T-helper 2 cell treated with Interferon-gamma antibody and Interleukin-4, amounts not matched to agents 100 ng/mL and 5 ng/mL, for 36 hours (primary cell): ENCODE results near the gene USP19. TPM values are rescaled to one million over a fixed set of nuclear protein-coding genes. Genes with fewer than 3 reads are reported as not detected.

Experiments used
- intact Hi-C: fragments of 100-400 bp; cut with micrococcal nuclease; formaldehyde crosslinking; loops from one replicate; pipeline ENCODE4 v1.15.1; 2023
- total RNA-seq: library from RNA; stranded (reverse); gene quantifications from 2 replicates; pipeline ENCODE4 v1.2.3, GENCODE V29; 2022

Gene USP19
- total RNA-seq, 1 donor from 2014 or later = 61.2 TPM

DNA sequence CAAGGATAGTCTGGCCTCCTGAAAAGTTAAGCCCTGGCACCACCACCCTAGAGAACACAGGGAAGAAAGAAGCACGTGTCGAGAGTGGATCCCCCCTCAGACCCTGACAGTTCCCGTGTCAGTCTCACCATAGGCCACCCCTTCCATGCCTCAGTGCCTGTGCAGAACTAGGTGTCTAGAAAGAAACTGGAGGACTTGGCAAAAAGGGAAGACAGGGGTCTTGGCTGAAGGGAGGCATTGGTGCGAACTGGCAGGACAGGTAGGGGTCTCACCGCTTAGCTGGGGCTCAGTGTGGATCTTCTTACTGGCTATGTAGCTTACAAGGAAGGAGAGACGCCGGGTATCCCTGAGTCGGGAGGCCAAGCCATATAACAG, 16.6 kb downstream of the USP19 start:
- intact Hi-C loops = loop anchor here (1.0 to 2.0 kb wide), 3 partner anchors 10 to 75 kb away; partner anchors contain the start of genes IMPDH2, QRICH1 and USP19

DNA sequence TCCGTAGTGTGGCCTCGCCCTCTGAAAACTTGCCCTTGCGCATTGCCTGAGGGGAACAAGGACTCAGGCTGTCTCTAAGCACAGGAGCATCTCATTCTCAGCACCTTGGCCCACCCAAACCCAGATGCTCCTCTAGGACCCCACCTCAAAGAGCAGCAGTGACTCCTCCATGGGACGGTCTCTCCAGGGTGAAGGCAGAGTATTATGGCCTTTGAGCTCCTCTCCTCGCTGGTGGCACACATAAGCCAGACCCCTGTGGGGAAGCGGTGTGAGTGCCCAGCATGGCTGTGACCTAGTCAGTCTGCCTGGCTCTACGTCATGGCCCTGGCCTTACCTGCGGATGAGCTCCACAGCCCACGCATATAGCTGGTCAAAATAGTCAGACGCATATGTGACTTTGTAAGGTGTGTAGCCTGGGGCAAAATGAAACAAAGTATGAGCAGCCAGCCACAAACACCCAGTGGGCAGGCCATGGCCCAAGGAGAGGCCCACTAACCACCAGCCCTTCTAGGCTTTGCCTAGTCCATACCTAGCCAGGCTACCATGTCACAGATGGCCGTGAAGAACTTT, 20.5 kb downstream of the USP19 start:
- intact Hi-C loops = no loop called here

DNA sequence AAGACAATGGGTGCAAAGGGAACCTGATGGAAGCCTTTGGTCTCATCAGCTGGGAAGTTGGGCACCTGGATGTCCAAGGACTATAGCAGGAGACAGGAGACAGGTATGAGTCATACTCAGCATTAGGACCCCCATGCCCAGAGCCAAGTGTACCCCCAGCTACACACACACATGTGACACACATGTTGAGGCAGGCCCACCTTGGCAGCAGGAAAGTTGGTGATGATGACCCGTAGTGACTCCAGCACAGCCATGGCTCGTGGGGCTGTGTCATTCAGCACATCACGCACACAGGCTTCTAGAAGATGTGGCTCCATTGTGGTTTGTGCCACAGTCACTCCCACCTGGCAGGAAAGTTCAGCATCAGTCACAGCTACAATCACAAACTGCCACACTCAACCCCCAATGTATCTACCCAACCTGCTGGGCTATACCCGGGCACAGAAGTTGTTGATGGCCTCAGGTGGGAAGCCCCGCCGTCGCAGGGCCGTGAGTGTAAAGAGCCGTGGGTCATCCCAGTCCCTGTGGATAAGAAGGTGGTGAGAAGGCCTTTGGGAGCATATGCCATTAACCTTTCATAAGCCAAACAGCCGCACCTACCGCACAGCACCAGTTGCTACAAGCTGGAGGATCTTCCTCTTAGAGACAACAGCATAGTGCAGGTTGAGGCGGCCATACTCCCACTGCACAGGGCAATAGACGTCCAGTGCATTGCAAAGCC, 21.6 kb downstream of the USP19 start:
- intact Hi-C loops = loop anchor here (10.0 kb wide), 3 partner anchors 246 to 1934 kb away; partner anchors contain the start of genes SETD2 and USP4

DNA sequence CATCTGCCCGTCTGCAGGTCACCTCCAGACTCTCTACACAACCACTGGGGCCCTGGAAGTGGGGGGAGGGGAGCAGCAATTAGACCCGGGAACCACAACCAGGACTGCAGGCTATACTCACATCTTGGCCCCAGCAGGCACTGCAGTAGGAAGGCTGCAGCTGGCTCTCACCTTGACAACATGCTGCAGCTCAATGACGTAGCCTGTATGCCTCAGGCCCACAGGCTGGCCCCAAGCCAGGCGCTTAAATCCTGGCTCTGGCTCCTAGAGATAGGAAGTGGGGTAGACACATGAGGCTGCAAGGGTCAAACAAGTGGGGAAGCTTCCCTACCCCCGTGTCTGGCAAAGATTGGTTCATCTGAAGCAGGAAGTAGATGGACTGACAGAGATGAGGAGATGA, 22.2 kb downstream of the USP19 start:
- intact Hi-C loops = loop anchor here (10.0 kb wide), 3 partner anchors 246 to 1934 kb away; partner anchors contain the start of genes SETD2 and USP4

DNA sequence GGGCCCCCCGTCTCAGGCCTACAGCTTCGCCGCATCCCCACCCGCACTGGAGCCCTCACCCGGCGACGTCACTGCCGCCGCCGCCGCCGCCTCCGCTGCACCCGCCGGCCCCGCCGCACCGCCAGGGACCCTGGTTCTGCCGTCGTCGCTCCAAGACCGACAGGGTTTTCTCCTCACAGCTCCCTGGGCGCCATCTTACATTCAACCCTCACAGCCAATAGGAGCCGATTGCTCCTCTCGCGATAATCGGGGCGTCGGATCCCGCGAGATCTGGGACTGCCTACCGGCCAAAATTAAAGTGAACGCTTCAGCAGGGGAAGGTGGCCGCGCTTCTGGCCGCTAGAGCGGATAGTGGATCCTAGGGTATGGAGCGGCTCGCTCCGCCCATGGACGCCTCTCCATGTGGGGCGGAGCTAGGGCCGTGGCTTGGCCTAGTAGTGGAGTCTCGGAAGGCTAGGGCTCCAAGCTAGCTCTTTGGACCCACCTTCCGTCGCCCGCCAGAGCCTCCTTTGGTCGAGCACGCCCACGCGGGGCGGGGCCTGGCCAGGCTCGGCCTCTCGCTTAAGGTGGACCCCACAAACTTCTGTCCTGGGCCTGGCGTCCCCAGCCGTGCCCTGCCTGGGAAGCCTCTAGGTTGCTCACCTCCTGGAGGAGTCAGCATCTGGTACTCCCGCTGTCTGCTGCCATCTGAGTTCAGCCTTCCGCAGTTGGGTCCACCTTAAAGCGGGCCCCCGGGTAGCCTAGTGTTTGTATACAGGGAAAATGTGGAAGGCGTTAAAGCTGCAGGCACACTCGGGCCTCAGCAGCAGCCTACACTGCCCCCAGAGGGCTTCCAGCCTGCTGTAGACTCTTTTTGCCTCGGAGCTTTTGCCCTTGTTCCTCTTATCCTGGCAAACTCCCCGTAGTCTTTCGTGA, 26.5 kb downstream of the USP19 start, which contains the start of gene QRICH1:
Gene QRICH1 (minus strand): TSS at position 219 of the 915 bp plus-strand sequence. CDS start 17,054 bp downstream, outside the sequence.
- intact Hi-C loops = loop anchor here (1.0 to 10.0 kb wide), 14 partner anchors 10 to 1929 kb away; partner anchors contain the start of genes ARIH2, DAG1, IMPDH2 and IP6K2

DNA sequence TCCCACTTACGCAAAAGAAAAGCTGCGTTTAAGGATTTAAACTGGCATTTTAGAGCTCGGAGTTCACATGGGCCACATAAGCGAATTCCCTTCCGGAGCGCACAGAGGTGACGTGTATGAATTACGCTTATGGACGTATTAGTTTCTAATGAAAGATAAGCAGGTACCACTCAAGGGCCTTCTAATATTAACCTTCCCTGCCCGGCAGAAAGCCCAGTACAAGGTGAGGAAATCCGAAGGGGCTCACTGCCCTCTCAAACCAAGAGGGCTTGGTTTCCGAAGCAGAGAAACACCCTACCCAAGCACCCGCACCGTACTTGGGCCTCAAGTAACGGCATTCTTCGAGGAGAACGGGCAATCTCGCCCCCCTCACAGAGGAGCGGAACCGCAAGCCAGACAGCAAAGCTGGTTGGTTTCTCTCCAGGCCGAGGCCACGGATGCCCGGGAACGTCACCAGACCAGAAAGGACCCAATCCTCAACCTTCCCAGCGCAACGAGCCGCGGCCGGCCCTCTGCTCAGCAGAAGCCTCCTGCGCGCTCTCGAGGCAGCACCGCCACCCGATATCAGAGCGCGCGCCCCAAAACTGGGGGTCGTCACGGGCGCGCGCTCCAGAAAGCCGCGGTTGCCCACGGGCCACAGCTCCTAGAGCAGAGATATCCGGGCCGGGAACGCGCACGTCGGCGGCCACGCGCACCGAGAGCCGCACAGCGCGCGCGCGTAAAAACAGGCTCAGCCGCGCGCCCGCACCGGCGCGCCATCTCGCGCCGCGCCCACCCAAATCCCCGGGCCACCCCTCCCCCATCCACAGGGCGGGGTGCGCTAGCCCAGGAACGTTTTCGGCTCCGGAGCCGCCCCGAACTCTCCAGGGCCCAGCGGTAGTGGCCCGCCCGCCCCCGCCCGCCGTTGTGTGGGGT, 27.4 kb downstream of the USP19 start:
- intact Hi-C loops = loop anchor here (2.0 to 10.0 kb wide), 7 partner anchors 64 to 1928 kb away; partner anchors contain the start of genes ARIH2, IMPDH2, IP6K2 and SETD2

DNA sequence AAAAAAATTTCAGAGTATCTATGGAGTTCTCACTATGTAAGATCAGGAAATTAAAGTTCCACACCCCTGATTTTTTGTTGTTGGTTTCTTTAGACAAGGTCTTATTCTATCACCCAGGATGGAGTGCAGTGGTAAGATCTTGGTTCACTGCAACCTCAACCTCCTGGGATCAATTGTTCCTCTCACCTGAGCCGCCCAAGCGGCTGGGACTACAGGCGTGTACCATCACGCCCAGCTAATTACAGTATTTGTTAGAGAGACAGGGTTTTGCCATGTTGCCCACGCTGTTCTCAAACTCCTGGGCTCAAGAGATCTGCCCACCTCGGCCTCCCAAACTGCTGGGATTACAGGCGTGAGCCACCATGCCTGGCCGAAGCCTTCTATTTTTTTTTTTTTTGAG, 39.2 kb downstream of the USP19 start:
- intact Hi-C loops = no loop called here

DNA sequence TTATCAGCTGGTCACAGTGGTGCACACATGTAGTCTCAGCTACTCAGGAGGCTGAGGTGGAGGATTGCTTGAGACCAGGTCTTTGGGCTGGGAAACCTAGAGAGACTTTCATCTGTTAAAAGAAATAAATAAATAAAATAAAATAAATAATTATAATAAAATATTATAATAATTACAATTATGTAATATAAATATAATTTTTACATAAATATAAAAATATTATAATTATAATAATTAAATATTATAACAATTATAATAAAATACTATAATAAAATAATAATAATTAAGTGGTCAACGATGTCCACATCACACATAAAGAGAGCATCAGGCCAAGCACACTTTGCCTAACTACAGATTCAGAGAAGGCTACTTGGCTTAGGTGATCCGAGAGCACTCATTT, 41.4 kb downstream of the USP19 start:
- intact Hi-C loops = no loop called here

DNA sequence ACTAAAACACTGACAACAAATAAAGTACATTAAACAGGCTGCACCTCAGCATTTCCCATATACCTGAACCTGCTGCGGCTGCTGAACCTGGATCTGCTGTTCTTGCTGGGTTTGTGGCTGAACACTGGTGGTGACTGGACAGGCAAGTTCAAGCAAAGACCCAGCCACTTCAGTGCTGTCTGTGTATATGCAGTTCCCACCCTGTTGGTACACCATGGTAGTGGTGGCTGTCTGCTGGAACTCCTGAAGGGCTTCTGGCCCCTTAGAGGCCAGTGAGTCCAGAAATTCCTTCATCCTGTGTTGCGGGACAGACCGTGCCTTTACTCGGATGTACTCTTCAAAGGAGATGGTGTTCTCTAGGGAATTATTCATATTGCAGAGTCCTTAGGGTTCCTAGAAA, 44.0 kb downstream of the USP19 start:
- intact Hi-C loops = no loop called here

DNA sequence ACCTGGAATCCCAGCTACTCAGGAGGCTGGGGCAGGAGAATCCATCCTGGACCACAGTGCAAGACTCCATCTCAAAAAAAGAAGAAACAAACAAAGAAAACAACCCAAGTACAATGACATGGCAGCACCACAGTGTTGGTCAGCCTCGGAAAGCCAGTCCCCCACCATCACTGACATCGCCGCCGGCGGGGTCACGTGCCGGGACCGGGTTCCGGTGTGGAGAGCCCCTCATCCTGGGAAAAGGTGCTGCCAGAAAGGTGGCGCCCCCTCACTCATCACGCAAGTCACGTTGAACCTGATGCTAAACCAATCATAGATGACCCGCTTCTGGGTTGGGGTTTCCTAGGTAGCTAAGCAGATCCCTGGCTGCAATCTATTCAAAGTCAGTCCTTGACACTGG, 44.5 kb downstream of the USP19 start:
- intact Hi-C loops = no loop called here

Other genes starting within 250 kb of the USP19 start
- 28.6 and 30.0 TPM in 2 replicates for gene SLC25A20, start 221.9 kb downstream of the USP19 start, total RNA-seq
- 114 and 119 TPM in 2 replicates for gene ARIH2, start 202.0 kb downstream of the USP19 start, total RNA-seq
- 37.9 and 39.8 TPM in 2 replicates for gene P4HTM, start 130.6 kb downstream of the USP19 start, total RNA-seq
- gene WDR6, start 113.4 kb downstream of the USP19 start, total RNA-seq = 156 TPM in 2 replicates
- gene DALRD3, start 102.2 kb downstream of the USP19 start, total RNA-seq = 21.9 and 23.7 TPM in 2 replicates
- 110 and 111 TPM in 2 replicates for gene NDUFAF3, start 98.7 kb downstream of the USP19 start, total RNA-seq
- gene IMPDH2, start 91.4 kb downstream of the USP19 start, total RNA-seq = 259 and 264 TPM in 2 replicates
- 138 and 147 TPM in 2 replicates for gene QRICH1, start 26.8 kb downstream of the USP19 start, total RNA-seq
- 217 and 243 TPM in 2 replicates for gene QARS1, start 16.1 kb downstream of the USP19 start, total RNA-seq
- gene LAMB2, start 12.2 kb upstream of the USP19 start, total RNA-seq = not detected in 2 replicates
- gene CCDC71, start 45.5 kb upstream of the USP19 start, total RNA-seq = 23.4 and 24.0 TPM in 2 replicates
- gene KLHDC8B, start 50.8 kb upstream of the USP19 start, total RNA-seq = 0.66 and 1.1 TPM in 2 replicates
- gene C3orf62, start 156.4 kb upstream of the USP19 start, total RNA-seq = 11.6 and 12.7 TPM in 2 replicates
- 84.2 and 87.9 TPM in 2 replicates for gene USP4, start 219.2 kb upstream of the USP19 start, total RNA-seq
- 118 and 123 TPM in 2 replicates for gene GPX1, start 237.5 kb upstream of the USP19 start, total RNA-seq